GM12891 (cell line): Measurements from ENCODE around the gene CRLF3.

Experiments used
- POLR2A ChIP-seq: IDR thresholded peaks from 2 replicates; pipeline ENCODE4 v1.6.1; 2011; ENCODE audit warnings: low read depth, low read length, control low read depth
- POLR2AphosphoS5 ChIP-seq: IDR thresholded peaks from 2 replicates; pipeline ENCODE4 v1.6.1; 2011; ENCODE audit warnings: low read depth, low read length, control low read depth

- no peak for TF ChIP-seq POLR2AphosphoS5
- no peak for TF ChIP-seq POLR2A
Observed at GRCh38 chr17:30869005-30869404, 44.5 kb upstream of the CRLF3 start.
